Trophoblast cell (in vitro differentiated cells and primary cell): ENCODE data around the gene PLA2G2F.
"Not testable (repeated sequence)": the region's sequence is repeated elsewhere in the genome, so short reads cannot be mapped to it uniquely, and the experiment has no call there.

Experiments used
- DNase-seq, 2 donors: peaks; one replicate each; pipeline ENCODE4 v3.0.0-alpha.2; 2016
- H2AFZ ChIP-seq: 2 replicates; pipeline ENCODE4 v1.6.1; 2013; ENCODE audit warnings: low read length, moderate library complexity, mild to moderate bottlenecking; ENCODE audit not compliant: insufficient read depth, poor library complexity
- H2AK5ac ChIP-seq: 2 replicates; pipeline ENCODE4 v1.6.1; 2013; ENCODE audit warnings: mild to moderate bottlenecking, low read length
- H2BK120ac ChIP-seq: 2 replicates; pipeline ENCODE4 v1.6.1; 2013; ENCODE audit warnings: low read length, mild to moderate bottlenecking, moderate library complexity; ENCODE audit not compliant: insufficient read depth, poor library complexity
- H2BK12ac ChIP-seq: 2 replicates; pipeline ENCODE4 v1.6.1; 2013; ENCODE audit warnings: mild to moderate bottlenecking, low read length, moderate library complexity
- H2BK5ac ChIP-seq: 2 replicates; pipeline ENCODE4 v1.6.1; 2013; ENCODE audit warnings: low read length, low read depth, moderate library complexity, mild to moderate bottlenecking; ENCODE audit not compliant: poor library complexity
- H3K14ac ChIP-seq: 2 replicates; pipeline ENCODE4 v1.6.1; 2013; ENCODE audit warnings: mild to moderate bottlenecking, low read length
- H3K18ac ChIP-seq: 2 replicates; pipeline ENCODE4 v1.6.1; 2013; ENCODE audit warnings: mild to moderate bottlenecking, low read length
- H3K23ac ChIP-seq: 2 replicates; pipeline ENCODE4 v1.6.1; 2013; ENCODE audit warnings: low read length
- H3K27ac ChIP-seq: 2 replicates; pipeline ENCODE4 v1.5.1; 2013; ENCODE audit warnings: low read depth, mild to moderate bottlenecking, inconsistent platforms, low read length, moderate library complexity
- H3K27me3 ChIP-seq: 2 replicates; pipeline ENCODE4 v1.6.1; 2013; ENCODE audit warnings: inconsistent platforms, mild to moderate bottlenecking, low read length, moderate library complexity; ENCODE audit not compliant: insufficient read depth
- H3K36me3 ChIP-seq, 2 experiments: 1 replicate in 1 of 2; 2 replicates in 1 of 2; pipeline ENCODE4 v1.6.1; 2013; ENCODE audit warnings: low read length in 2 of 2, mild to moderate bottlenecking in 2 of 2, moderate library complexity in 1 of 2; ENCODE audit not compliant: insufficient read depth in 2 of 2, control insufficient read depth in 1 of 2
- H3K4ac ChIP-seq: 2 replicates; pipeline ENCODE4 v1.6.1; 2013; ENCODE audit warnings: low read depth, mild to moderate bottlenecking, low read length, moderate library complexity
- H3K4me1 ChIP-seq, 2 experiments: 1 replicate in 1 of 2; 2 replicates in 1 of 2; pipeline ENCODE4 v1.6.1; 2013; ENCODE audit warnings: low read length in 2 of 2, mild to moderate bottlenecking in 2 of 2, moderate library complexity in 1 of 2; ENCODE audit not compliant: insufficient read depth in 2 of 2, control insufficient read depth in 1 of 2
- H3K4me2 ChIP-seq: 2 replicates; pipeline ENCODE4 v1.6.1; 2013; ENCODE audit warnings: inconsistent platforms, mild to moderate bottlenecking, low read length, moderate library complexity
- H3K4me3 ChIP-seq: 2 replicates; pipeline ENCODE4 v1.5.1; 2013; ENCODE audit warnings: mild to moderate bottlenecking, low read depth, low read length, inconsistent platforms
- H3K79me1 ChIP-seq: one replicate; pipeline ENCODE4 v1.6.1; 2013; ENCODE audit warnings: low read length
- H3K79me2 ChIP-seq: 2 replicates; pipeline ENCODE4 v1.6.1; 2013; ENCODE audit warnings: low read length, mild to moderate bottlenecking; ENCODE audit not compliant: control insufficient read depth, insufficient read depth, poor library complexity
- H3K9ac ChIP-seq: 2 replicates; pipeline ENCODE4 v1.6.1; 2013; ENCODE audit warnings: mild to moderate bottlenecking, low read length
- H3K9me3 ChIP-seq: 2 replicates; pipeline ENCODE4 v1.6.1; 2013; ENCODE audit warnings: low read depth, mild to moderate bottlenecking, control low read depth, inconsistent platforms, low read length; ENCODE audit not compliant: insufficient read depth
- H4K12ac ChIP-seq: 2 replicates; pipeline ENCODE4 v1.6.1; 2013; ENCODE audit warnings: low read depth, mild to moderate bottlenecking, low read length, moderate library complexity
- H4K8ac ChIP-seq: 2 replicates; pipeline ENCODE4 v1.6.1; 2013; ENCODE audit warnings: low read depth, mild to moderate bottlenecking, low read length, moderate library complexity
- H4K91ac ChIP-seq: one replicate; pipeline ENCODE4 v1.6.1; 2013; ENCODE audit warnings: low read depth, mild to moderate bottlenecking, low read length, moderate library complexity
- WGBS: extraction: QIAGEN DNeasy Blood & Tissue Kit; methylation state at CpG from one replicate; pipeline ENCODE4 v1.1.7; 2013; ENCODE audit warnings: missing lambda C conversion rate; ENCODE audit not compliant: insufficient read length, insufficient coverage; ENCODE audit errors: extremely low coverage; 5-methylcytosine and 5-hydroxymethylcytosine counted together

PLA2G2F gene

GRCh38 chr1:20126041-20126805, 12.9 kb upstream of the PLA2G2F start:
- Histone ChIP-seq H3K18ac (no peak overlapping the region), H3K4ac (no peak overlapping the region), H4K12ac (no peak overlapping the region), H2BK5ac (no peak overlapping the region), H2AFZ (no peak overlapping the region), H3K4me3 (no peak overlapping the region), H3K27ac (no peak overlapping the region), H3K4me2 (no peak overlapping the region), H4K91ac (no peak overlapping the region), H2BK12ac (no peak overlapping the region), H3K14ac (no peak overlapping the region), H2AK5ac (no peak overlapping the region), H3K23ac (no peak overlapping the region), H3K36me3 (no peaks in the 10 kb centered on the region), H4K8ac (no peak overlapping the region), H3K79me1 (no peaks in the 10 kb centered on the region), H3K4me1 (no peaks in the 10 kb centered on the region), H3K79me2 (no peaks in the 10 kb centered on the region), H3K27me3 (no peaks in the 10 kb centered on the region), H3K9ac (no peak overlapping the region), H2BK120ac (no peak overlapping the region), H3K9me3 (no peaks in the 10 kb centered on the region)
- peak in 1 of 2 donors; percentile 18 for DNase-seq
- WGBS, result no CpG with 5 or more reads among the region's 9 CpGs

- Histone ChIP-seq H3K4me3 (no peak overlapping the region), H3K79me2 (no peaks in the 10 kb centered on the region), H2AFZ (no peak overlapping the region), H3K79me1 (no peaks in the 10 kb centered on the region), H3K14ac (no peak overlapping the region), H3K27me3 (no peaks in the 10 kb centered on the region), H3K23ac (no peak overlapping the region), H3K4ac (no peak overlapping the region), H4K8ac (no peak overlapping the region), H3K4me1 (no peaks in the 10 kb centered on the region), H3K9ac (no peak overlapping the region), H4K12ac (no peak overlapping the region), H2BK5ac (no peak overlapping the region), H4K91ac (no peak overlapping the region), H3K18ac (no peak overlapping the region), H3K36me3 (no peaks in the 10 kb centered on the region), H3K4me2 (no peak overlapping the region), H3K27ac (no peak overlapping the region), H3K9me3 (no peaks in the 10 kb centered on the region), H2BK12ac (no peak overlapping the region), H2BK120ac (no peak overlapping the region), H2AK5ac (no peak overlapping the region)
- no CpG with 5 or more reads among the region's 10 CpGs for WGBS
- DNase-seq, result no peak
These were observed 12.2 kb upstream of the PLA2G2F start for GRCh38 chr1:20126806-20127440.

- not testable (repeated sequence) for H3K4me1 ChIP-seq, H3K4me3 ChIP-seq, H3K36me3 ChIP-seq, H3K4me2 ChIP-seq, H2BK120ac ChIP-seq, H2AK5ac ChIP-seq, H3K23ac ChIP-seq, H3K18ac ChIP-seq, H3K79me1 ChIP-seq, H3K27me3 ChIP-seq, H3K9ac ChIP-seq, H3K79me2 ChIP-seq, H2BK12ac ChIP-seq, H3K9me3 ChIP-seq, H4K12ac ChIP-seq, H3K27ac ChIP-seq, H2BK5ac ChIP-seq, H4K91ac ChIP-seq, H4K8ac ChIP-seq, DNase-seq, H2AFZ ChIP-seq, H3K14ac ChIP-seq, H3K4ac ChIP-seq
- WGBS, result no CpG with 5 or more reads among the region's 3 CpGs
These were observed 8.6 kb upstream of the PLA2G2F start for GRCh38 chr1:20130518-20130917.

- Histone ChIP-seq H3K9me3 (no peaks in the 10 kb centered on the region), H3K4ac (no peak overlapping the region), H3K4me3 (no peak overlapping the region), H2BK120ac (no peak overlapping the region), H2BK12ac (no peak overlapping the region), H2BK5ac (no peak overlapping the region), H3K27ac (no peak overlapping the region), H3K14ac (no peak overlapping the region), H4K91ac (no peak overlapping the region), H3K36me3 (no peaks in the 10 kb centered on the region), H2AFZ (no peak overlapping the region), H3K4me1 (peaks cover 7 to 11% of the 10 kb centered on the region in 2 experiments), H3K4me2 (no peak overlapping the region), H3K9ac (no peak overlapping the region), H4K12ac (no peak overlapping the region), H4K8ac (no peak overlapping the region), H3K23ac (no peak overlapping the region), H3K18ac (no peak overlapping the region), H3K27me3 (no peaks in the 10 kb centered on the region), H2AK5ac (no peak overlapping the region), H3K79me1 (no peaks in the 10 kb centered on the region), H3K79me2 (no peaks in the 10 kb centered on the region)
- no CpG with 5 or more reads among the region's 3 CpGs for WGBS
- DNase-seq, result no peak
These were observed 4.1 kb upstream of the PLA2G2F start for GRCh38 chr1:20134995-20135394.
